VCaP (cell line): ENCODE results near the gene NFKBIB.
A peak's percentile ranks its signal among the peaks of the same experiment; 100 is the strongest.

Source experiments
- H3K27ac ChIP-seq: fragments of 450-650 bp; 2 replicates; pipeline ENCODE4 v1.5.1; 2017
- TF ChIP-seq, protein P1 (sequence below): fragments of 450-650 bp; conservative IDR thresholded peaks from 2 replicates; pipeline ENCODE4 v1.5.1; 2017; ENCODE audit warnings: mild to moderate bottlenecking, moderate library complexity

The NFKBIB gene

GRCh38 chr19:38951187-38951586 is 51.4 kb downstream of the NFKBIB start:
- H3K27ac ChIP-seq = no peak overlapping the region
- TF ChIP-seq, protein P1, sequence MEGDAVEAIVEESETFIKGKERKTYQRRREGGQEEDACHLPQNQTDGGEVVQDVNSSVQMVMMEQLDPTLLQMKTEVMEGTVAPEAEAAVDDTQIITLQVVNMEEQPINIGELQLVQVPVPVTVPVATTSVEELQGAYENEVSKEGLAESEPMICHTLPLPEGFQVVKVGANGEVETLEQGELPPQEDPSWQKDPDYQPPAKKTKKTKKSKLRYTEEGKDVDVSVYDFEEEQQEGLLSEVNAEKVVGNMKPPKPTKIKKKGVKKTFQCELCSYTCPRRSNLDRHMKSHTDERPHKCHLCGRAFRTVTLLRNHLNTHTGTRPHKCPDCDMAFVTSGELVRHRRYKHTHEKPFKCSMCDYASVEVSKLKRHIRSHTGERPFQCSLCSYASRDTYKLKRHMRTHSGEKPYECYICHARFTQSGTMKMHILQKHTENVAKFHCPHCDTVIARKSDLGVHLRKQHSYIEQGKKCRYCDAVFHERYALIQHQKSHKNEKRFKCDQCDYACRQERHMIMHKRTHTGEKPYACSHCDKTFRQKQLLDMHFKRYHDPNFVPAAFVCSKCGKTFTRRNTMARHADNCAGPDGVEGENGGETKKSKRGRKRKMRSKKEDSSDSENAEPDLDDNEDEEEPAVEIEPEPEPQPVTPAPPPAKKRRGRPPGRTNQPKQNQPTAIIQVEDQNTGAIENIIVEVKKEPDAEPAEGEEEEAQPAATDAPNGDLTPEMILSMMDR = no peak

DNA sequence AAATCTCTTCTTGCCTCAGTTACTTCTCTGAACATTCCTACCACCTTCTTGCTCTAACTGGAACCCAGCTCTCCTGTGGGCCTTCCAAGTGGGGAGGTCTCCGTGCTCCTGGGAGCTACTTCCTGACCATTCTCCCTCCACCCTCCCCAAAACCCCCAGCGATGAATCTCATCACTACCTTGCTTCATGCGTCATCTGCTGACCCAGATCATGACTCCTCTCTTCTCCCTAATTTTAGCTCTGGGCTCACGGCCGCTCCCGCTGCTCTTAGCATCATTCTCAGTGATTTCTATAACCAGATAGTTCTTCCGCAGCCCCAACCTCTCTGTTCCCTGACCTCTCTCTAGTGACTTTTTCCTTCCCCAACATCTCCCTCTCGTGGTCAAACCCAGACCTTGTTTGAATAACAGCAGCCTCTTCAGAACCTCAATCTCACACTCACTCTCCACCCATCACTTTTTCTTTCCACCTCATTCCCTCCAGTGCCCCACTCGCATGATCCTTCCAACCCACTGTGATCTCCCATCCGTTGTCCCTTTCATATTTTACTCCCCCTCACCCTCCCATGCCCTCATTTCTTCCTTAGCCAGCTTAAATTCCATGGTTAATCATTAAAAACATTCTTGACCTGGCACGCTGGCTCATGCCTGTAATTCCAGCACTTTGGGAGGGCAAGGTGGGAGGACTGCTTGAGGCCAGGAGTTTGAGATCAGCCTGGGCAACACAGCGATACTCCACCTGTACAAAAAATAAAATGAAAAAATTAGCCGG is 52.8 kb downstream of the NFKBIB start:
- peak overlapping the region; percentile 13; the same call in 1 of the 2 replicates for H3K27ac ChIP-seq
- TF ChIP-seq, protein P1 = peak; percentile 85

- TF ChIP-seq, protein P1 = no peak
- no peak overlapping the region for H3K27ac ChIP-seq
Observed at GRCh38 chr19:38953677-38954076, 53.9 kb downstream of the NFKBIB start.

- H3K27ac ChIP-seq = no peak overlapping the region
- TF ChIP-seq, protein P1 = no peak
Observed at GRCh38 chr19:38956264-38956663, 56.5 kb downstream of the NFKBIB start.

GRCh38 chr19:38958301-38958700 is 58.5 kb downstream of the NFKBIB start:
- H3K27ac ChIP-seq = no peak overlapping the region
- TF ChIP-seq, protein P1 = no peak
